ENCODE measurements around the gene GRIA1.

The GRIA1 gene

DNA sequence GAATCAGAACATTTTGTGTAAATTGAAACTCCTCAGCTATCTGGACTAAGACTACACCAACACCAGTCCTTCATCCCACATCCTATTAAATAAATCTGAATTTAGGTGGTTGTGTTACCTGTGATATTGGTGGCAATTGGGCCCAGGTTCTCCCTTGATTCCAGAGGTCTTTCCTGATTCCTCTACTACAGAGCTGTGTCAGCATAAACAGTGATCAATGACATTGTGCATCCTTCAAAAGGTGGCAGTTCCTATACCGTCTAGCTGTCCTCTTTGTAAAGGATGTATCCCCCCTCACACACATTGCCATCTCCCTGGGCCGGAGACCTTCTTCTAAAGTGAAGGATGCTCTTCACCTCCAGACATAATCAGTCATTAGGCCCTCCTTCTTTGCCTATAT, 309.0 kb downstream of the GRIA1 start:
- no peak overlapping the region for H3K23ac ChIP-seq (ENCODE audit: low read length)
- no CpG with 5 or more reads among the region's 2 CpGs for WGBS (ENCODE audit: extremely low coverage, insufficient coverage, insufficient read length)
- H3K4me1 ChIP-seq (ENCODE audit: control insufficient read depth in 1 of 2, insufficient read depth in 2 of 2, low read length in 2 of 2): no peaks in the 10 kb centered on the region
- H3K79me1 ChIP-seq (ENCODE audit: low read length): no peaks in the 10 kb centered on the region
- no peak overlapping the region for H2AFZ ChIP-seq (ENCODE audit: insufficient read depth, low read length, poor library complexity)
- no peak for DNase-seq
- H3K27ac ChIP-seq (ENCODE audit: low read depth, low read length): no peak overlapping the region
- H3K9ac ChIP-seq (ENCODE audit: low read length): no peak overlapping the region
- no peaks in the 10 kb centered on the region for H3K36me3 ChIP-seq (ENCODE audit: control insufficient read depth in 1 of 2, insufficient read depth in 2 of 2, low read length in 2 of 2)
- H3K4me2 ChIP-seq (ENCODE audit: low read length): no peak overlapping the region
- no peaks in the 10 kb centered on the region for H3K27me3 ChIP-seq (ENCODE audit: insufficient read depth, low read length)
- no peak overlapping the region for H3K4me3 ChIP-seq (ENCODE audit: low read depth, low read length)
- no peak overlapping the region for H4K12ac ChIP-seq (ENCODE audit: low read depth, low read length)
- H3K18ac ChIP-seq (ENCODE audit: low read length): no peak overlapping the region
- no peak overlapping the region for H3K14ac ChIP-seq (ENCODE audit: low read length)
- no peak overlapping the region for H2BK5ac ChIP-seq (ENCODE audit: low read depth, low read length, poor library complexity)
- H3K9me3 ChIP-seq (ENCODE audit: insufficient read depth, low read depth, low read length): peaks cover 4% of the 10 kb centered on the region
- H2AK5ac ChIP-seq (ENCODE audit: low read length): no peak overlapping the region
- H2BK12ac ChIP-seq (ENCODE audit: low read length): no peak overlapping the region
- H4K91ac ChIP-seq (ENCODE audit: low read depth, low read length): no peak overlapping the region
- no peak overlapping the region for H3K4ac ChIP-seq (ENCODE audit: low read depth, low read length)
- no peaks in the 10 kb centered on the region for H3K79me2 ChIP-seq (ENCODE audit: control insufficient read depth, insufficient read depth, low read length, poor library complexity)
- no peak overlapping the region for H2BK120ac ChIP-seq (ENCODE audit: insufficient read depth, low read length, poor library complexity)
- no peak overlapping the region for H4K8ac ChIP-seq (ENCODE audit: low read depth, low read length)

GRCh38 chr5:153802050-153802821, 311.8 kb downstream of the GRIA1 start:
- Histone ChIP-seq H3K4me1 (ENCODE audit: control insufficient read depth in 1 of 2, insufficient read depth in 2 of 2, low read length in 2 of 2) (no peaks in the 10 kb centered on the region), H3K4ac (ENCODE audit: low read depth, low read length) (no peak overlapping the region), H2AFZ (ENCODE audit: insufficient read depth, low read length, poor library complexity) (no peak overlapping the region)

DNA sequence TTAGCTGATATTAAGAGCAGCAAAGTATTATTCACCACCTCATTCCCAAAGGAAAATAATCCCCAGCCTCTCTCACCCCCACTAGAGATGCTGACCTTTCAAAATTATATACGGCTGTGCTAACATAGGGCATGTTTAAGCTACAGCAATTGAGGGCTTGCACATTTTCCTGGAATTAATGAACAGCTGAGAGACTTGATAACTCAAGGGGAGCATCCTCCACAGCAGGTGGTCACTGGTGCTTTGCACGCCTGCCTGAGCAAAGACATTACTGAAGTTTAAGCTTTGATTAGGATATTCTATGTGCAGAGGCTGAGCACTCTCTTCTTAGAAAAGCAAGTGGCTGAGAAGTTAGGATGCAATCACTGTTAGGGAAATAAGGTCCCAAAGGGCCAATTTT, 317.3 kb downstream of the GRIA1 start:
- Histone ChIP-seq H2AFZ (ENCODE audit: insufficient read depth, low read length, poor library complexity) (no peak overlapping the region), H4K12ac (ENCODE audit: low read depth, low read length) (no peak overlapping the region), H3K4me1 (ENCODE audit: control insufficient read depth in 1 of 2, insufficient read depth in 2 of 2, low read length in 2 of 2) (no peaks in the 10 kb centered on the region), H3K23ac (ENCODE audit: low read length) (no peak overlapping the region), H3K9me3 (ENCODE audit: insufficient read depth, low read depth, low read length) (no peaks in the 10 kb centered on the region), H4K91ac (ENCODE audit: low read depth, low read length) (no peak overlapping the region), H2BK120ac (ENCODE audit: insufficient read depth, low read length, poor library complexity) (no peak overlapping the region), H3K27me3 (ENCODE audit: insufficient read depth, low read length) (no peaks in the 10 kb centered on the region), H2AK5ac (ENCODE audit: low read length) (no peak overlapping the region), H3K14ac (ENCODE audit: low read length) (no peak overlapping the region), H3K36me3 (ENCODE audit: control insufficient read depth in 1 of 2, insufficient read depth in 2 of 2, low read length in 2 of 2) (no peaks in the 10 kb centered on the region), H3K79me2 (ENCODE audit: control insufficient read depth, insufficient read depth, low read length, poor library complexity) (no peaks in the 10 kb centered on the region), H3K4ac (ENCODE audit: low read depth, low read length) (no peak overlapping the region), H3K79me1 (ENCODE audit: low read length) (no peaks in the 10 kb centered on the region), H3K18ac (ENCODE audit: low read length) (no peak overlapping the region), H2BK12ac (ENCODE audit: low read length) (no peak overlapping the region), H4K8ac (ENCODE audit: low read depth, low read length) (no peak overlapping the region), H3K27ac (ENCODE audit: low read depth, low read length) (no peak overlapping the region), H3K4me2 (ENCODE audit: low read length) (no peak overlapping the region), H3K4me3 (ENCODE audit: low read depth, low read length) (no peak overlapping the region), H3K9ac (ENCODE audit: low read length) (no peak overlapping the region), H2BK5ac (ENCODE audit: low read depth, low read length, poor library complexity) (no peak overlapping the region)
- no peak for DNase-seq
- WGBS (ENCODE audit: extremely low coverage, insufficient coverage, insufficient read length): no CpG with 5 or more reads among the region's 2 CpGs

More at GRCh38 chr5:153802050-153802821, 311.8 kb downstream of the GRIA1 start:
- Histone ChIP-seq H4K91ac (ENCODE audit: low read depth, low read length) (no peak overlapping the region), H3K4me2 (ENCODE audit: low read length) (no peak overlapping the region), H4K8ac (ENCODE audit: low read depth, low read length) (no peak overlapping the region), H3K27me3 (ENCODE audit: insufficient read depth, low read length) (no peaks in the 10 kb centered on the region), H3K18ac (ENCODE audit: low read length) (no peak overlapping the region), H3K79me1 (ENCODE audit: low read length) (no peaks in the 10 kb centered on the region), H4K12ac (ENCODE audit: low read depth, low read length) (no peak overlapping the region), H2BK5ac (ENCODE audit: low read depth, low read length, poor library complexity) (no peak overlapping the region), H3K9ac (ENCODE audit: low read length) (no peak overlapping the region), H3K4me3 (ENCODE audit: low read depth, low read length) (no peak overlapping the region), H3K23ac (ENCODE audit: low read length) (no peak overlapping the region), H3K27ac (ENCODE audit: low read depth, low read length) (no peak overlapping the region), H3K36me3 (ENCODE audit: control insufficient read depth in 1 of 2, insufficient read depth in 2 of 2, low read length in 2 of 2) (no peaks in the 10 kb centered on the region), H2BK12ac (ENCODE audit: low read length) (no peak overlapping the region), H2BK120ac (ENCODE audit: insufficient read depth, low read length, poor library complexity) (no peak overlapping the region), H3K79me2 (ENCODE audit: control insufficient read depth, insufficient read depth, low read length, poor library complexity) (no peaks in the 10 kb centered on the region), H2AK5ac (ENCODE audit: low read length) (no peak overlapping the region), H3K9me3 (ENCODE audit: insufficient read depth, low read depth, low read length) (peaks cover 4% of the 10 kb centered on the region), H3K14ac (ENCODE audit: low read length) (no peak overlapping the region)
- DNase-seq: no peak
- no CpG with 5 or more reads among the region's 12 CpGs for WGBS (ENCODE audit: extremely low coverage, insufficient coverage, insufficient read length)

- H3K23ac ChIP-seq (ENCODE audit: low read length): no peak overlapping the region
- H3K27ac ChIP-seq (ENCODE audit: low read depth, low read length): no peak overlapping the region
- no peak overlapping the region for H4K8ac ChIP-seq (ENCODE audit: low read depth, low read length)
- H3K9me3 ChIP-seq (ENCODE audit: insufficient read depth, low read depth, low read length): no peaks in the 10 kb centered on the region
- H3K4me1 ChIP-seq (ENCODE audit: control insufficient read depth in 1 of 2, insufficient read depth in 2 of 2, low read length in 2 of 2): no peaks in the 10 kb centered on the region
- no peaks in the 10 kb centered on the region for H3K79me2 ChIP-seq (ENCODE audit: control insufficient read depth, insufficient read depth, low read length, poor library complexity)
- H3K4ac ChIP-seq (ENCODE audit: low read depth, low read length): no peak overlapping the region
- H3K9ac ChIP-seq (ENCODE audit: low read length): no peak overlapping the region
- no peaks in the 10 kb centered on the region for H3K27me3 ChIP-seq (ENCODE audit: insufficient read depth, low read length)
- no peak overlapping the region for H2BK5ac ChIP-seq (ENCODE audit: low read depth, low read length, poor library complexity)
- no peaks in the 10 kb centered on the region for H3K79me1 ChIP-seq (ENCODE audit: low read length)
- H4K91ac ChIP-seq (ENCODE audit: low read depth, low read length): no peak overlapping the region
- H3K4me3 ChIP-seq (ENCODE audit: low read depth, low read length): no peak overlapping the region
- no peak overlapping the region for H2AFZ ChIP-seq (ENCODE audit: insufficient read depth, low read length, poor library complexity)
- DNase-seq: no peak
- no peak overlapping the region for H2BK120ac ChIP-seq (ENCODE audit: insufficient read depth, low read length, poor library complexity)
- no peak overlapping the region for H3K4me2 ChIP-seq (ENCODE audit: low read length)
- no peak overlapping the region for H3K18ac ChIP-seq (ENCODE audit: low read length)
- H3K14ac ChIP-seq (ENCODE audit: low read length): no peak overlapping the region
- H4K12ac ChIP-seq (ENCODE audit: low read depth, low read length): no peak overlapping the region
- no peak overlapping the region for H2AK5ac ChIP-seq (ENCODE audit: low read length)
- no peaks in the 10 kb centered on the region for H3K36me3 ChIP-seq (ENCODE audit: control insufficient read depth in 1 of 2, insufficient read depth in 2 of 2, low read length in 2 of 2)
- no peak overlapping the region for H2BK12ac ChIP-seq (ENCODE audit: low read length)
Measured at GRCh38 chr5:153809166-153809565, 318.7 kb downstream of the GRIA1 start.
